HUDEP-2 (cell line): ENCODE measurements around the gene PJA1.

Experiments
- DNase-seq, 76 experiments: peaks; one replicate each; lab custom pipeline; 2025; ENCODE audit not compliant: unreplicated experiment in 76 of 76; lab: John Stamatoyannopoulos, UW

The PJA1 gene

GRCh38 chrX:69144838-69145680, 20.2 kb downstream of the PJA1 start:
- peak in 1 of 76 experiments; percentile 1 for DNase-seq

DNA sequence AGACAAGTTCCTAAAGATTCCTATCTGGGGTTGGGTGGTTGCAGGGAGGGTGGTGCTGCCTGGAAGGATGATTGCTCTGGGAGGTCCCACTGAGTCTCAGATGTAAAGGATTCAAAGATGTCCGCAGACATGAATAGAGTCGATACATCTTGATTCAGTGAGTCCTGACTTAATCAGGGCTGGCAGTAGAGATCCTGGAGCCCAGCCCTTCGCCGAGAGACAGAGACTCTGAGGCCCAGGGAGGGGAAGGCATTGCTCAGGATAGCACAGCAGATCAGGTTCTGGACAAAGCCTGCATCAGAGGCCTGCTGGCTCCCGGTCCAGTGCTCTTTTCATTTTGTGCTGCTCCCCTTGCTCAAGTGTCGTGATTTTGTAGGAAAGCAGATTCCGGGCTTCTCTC, 21.7 kb downstream of the PJA1 start:
- no peak for DNase-seq

- DNase-seq: no peak
These were observed 22.3 kb downstream of the PJA1 start for GRCh38 chrX:69142788-69143469.

GRCh38 chrX:69140837-69141236, 24.4 kb downstream of the PJA1 start:
- DNase-seq: no peak

DNA sequence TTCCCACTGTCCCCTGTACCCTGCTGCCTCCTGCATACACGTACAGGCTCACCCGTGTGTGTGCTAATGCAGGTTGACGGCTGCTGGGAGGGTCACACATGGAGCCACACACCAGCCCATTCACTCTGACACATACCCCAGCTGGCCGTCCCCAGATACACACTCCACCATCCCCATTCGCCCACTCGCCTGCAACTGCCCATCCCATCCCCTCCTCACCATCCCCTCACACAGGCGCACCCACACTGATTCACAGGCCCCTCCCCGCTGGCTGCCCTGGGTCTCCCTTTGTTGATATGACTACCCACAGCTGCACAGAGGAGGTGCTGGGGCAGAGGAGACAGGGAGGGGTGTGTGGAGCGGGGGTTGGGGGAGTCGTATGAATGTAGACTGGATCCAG, 25.7 kb downstream of the PJA1 start:
- no peak for DNase-seq

DNA sequence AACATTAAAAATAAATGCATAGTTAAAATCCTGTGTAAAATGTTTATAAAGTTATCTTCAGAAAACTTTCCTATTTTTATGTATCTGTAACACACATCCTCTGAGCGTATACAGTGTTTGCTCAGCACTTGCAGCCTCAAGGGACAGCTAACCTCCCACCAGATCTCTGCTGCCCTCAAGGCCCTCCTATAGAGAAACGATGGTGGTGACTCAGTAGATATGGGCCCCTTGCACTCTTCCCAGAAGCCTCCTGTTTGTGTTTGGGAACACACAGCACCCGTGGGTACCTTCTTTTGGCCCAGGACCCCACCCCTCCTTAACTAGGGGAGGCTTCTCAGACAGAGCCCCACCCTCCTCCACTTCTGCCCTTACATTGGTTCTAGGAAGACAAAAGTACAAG, 26.7 kb downstream of the PJA1 start:
- DNase-seq: no peak

GRCh38 chrX:69138118-69138390, 27.2 kb downstream of the PJA1 start:
- DNase-seq: no peak

GRCh38 chrX:69137371-69138117, 27.7 kb downstream of the PJA1 start:
- DNase-seq: no peak

GRCh38 chrX:69136546-69137331, 28.5 kb downstream of the PJA1 start:
- no peak for DNase-seq

DNA sequence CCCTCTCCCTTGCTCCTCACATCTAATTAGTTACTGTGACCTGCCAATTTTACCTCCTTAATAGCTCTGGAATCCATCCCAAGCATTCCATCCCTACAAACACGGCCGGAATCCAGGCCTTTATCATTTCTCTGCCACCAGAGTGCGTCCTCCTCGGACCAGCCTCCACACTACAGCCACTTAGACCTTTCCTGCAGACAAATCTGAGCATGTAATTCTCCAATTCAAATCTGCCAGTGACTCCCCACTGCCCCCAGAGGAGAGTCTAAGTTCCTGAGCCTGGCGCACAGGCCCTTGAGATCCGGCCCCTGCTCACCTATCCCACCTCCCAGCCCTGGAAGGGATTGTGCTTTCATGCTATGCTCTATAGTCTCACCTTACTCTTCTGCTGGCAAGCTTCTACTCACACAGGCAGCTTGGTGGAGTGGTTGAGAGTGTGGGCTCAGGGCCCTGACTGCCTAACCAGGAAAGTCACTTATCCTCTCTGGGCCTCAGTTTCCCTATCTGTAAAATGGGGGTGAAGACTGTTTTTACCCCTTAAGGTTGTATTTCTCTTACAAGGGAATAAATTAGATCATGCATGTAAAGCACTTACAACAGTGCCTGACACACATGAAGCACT, 31.2 kb downstream of the PJA1 start:
- peak in 5 of 76 experiments; percentile 0 to 9 (median 1) for DNase-seq

GRCh38 chrX:69131886-69132285, 33.4 kb downstream of the PJA1 start:
- no peak for DNase-seq

DNA sequence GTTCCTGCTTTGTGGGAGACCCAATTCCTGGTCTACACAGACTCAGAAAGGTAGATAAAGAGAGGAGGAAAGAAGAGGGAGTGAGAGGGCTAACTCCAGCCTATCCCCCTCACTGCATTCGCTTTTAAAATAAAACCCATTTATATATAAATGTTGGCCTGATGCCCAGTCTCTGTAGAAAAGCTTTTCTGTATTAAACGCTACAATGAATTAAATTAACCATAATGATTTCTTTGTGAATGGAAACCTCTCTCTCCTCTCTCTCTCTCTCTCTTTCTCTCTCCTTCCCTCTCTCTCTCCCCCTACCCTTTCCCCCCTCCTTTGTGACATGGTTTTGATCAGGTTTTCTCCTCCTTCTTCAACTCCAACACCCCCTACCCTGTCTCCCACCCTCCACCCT, 34.8 kb downstream of the PJA1 start:
- no peak for DNase-seq

DNA sequence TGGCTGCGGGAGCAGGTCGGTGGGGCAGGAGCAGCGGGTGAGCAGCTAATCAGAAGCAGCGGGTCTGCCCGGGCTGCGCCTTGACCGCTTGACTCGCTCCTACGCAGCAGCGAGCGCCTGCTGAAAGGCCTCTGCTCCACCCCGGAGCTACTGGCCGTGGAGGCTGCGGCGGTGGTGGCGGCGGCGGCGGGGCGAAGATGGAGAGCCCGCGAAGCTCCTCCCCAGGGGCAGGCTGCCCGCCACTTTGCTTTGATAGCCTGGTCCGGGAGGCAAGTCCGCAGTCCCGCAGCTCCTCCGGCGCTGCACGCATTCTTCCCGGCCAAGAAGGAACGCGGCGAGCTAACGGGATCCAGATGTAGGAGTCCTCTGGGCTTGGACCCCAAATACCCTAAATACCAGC, 36.7 kb downstream of the PJA1 start:
- no peak for DNase-seq

- no peak for DNase-seq
These were observed 37.8 kb downstream of the PJA1 start for GRCh38 chrX:69127466-69127865.

DNA sequence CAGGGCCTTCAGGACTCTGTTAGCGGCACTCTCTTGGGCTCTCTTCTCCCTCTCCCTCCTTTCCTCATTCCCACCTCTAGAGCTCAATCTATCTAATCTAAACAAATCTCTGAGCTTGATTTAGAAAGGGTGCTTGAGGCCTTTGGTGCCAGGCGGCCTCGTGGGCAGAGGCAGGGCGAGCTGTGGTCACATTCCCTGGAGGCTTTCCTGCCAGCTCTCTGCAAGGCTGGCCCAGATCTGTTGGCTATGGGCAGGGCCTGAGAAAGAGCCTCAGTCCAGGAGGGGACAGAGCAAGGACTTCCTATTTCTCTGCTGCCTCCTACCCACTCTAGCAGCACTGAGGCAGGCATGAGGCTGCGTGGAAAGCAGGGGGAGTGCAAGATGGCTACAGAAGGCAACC, 38.6 kb downstream of the PJA1 start:
- DNase-seq: no peak

- no peak for DNase-seq
These were observed 40.2 kb downstream of the PJA1 start for GRCh38 chrX:69125094-69125493.

DNA sequence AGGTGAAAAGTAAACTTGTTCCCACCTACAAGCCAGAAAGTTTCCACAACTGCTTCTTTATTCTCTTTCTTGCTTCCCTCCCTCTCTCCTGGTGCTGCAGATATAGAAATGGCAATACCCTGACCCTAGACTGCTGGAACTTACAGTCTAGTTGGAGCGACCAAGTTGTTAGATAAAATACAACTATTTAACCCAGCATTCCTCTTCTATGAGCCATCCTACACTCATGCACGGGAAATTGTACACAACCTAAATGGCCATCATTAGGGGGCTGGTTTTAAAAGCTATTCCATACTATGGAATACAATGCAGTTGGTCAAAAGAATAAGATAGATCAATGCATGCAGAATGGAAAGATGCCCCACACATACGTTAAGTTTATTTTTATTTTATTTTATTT, 41.1 kb downstream of the PJA1 start:
- DNase-seq: no peak

- DNase-seq: no peak
These were observed 41.8 kb downstream of the PJA1 start for GRCh38 chrX:69123481-69123880.

DNA sequence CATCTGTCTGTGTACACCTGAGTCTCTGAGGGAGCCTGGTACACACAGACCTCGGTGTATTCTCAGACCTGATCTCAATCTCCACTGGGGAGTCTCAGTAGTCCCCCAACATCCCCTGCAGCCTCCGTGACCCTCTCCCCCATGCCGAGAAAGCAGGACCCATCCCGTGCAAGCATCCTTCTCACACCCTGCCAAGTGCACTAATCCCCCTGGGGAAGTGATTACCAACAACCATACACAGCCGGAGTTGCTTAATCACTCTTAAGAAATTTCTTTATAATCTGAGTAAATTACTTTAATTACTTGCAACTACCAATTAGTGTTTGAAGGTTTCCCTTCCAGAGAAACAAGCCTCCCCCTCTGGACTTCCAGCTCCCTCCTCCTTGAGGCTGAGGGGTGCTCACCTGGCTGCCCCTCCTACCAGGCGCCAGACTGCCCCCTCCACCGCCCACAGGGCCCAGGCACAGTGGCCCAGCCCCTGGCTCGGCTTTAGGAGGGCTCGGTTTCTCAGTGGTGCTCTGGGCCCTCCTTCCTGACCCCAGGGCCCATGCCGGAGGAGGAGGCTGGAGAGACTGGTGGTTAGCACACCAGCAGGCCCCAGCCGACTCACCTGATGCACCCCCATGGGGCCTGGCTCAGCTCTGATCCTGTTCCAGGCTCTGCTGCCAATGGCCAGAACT, 43.8 kb downstream of the PJA1 start:
- no peak for DNase-seq

GRCh38 chrX:69120476-69120875, 44.8 kb downstream of the PJA1 start:
- DNase-seq: no peak
